ENCODE results near the gene GPS2.
A peak's percentile ranks its signal among the peaks of the same experiment; 100 is the strongest.

Gene GPS2

GRCh38 chr17:7314719-7315569, at the start of gene GPS2:
TSS of gene GPS2 (minus strand) at chr17:7315360. CDS start at chr17:7315052, 308 bp downstream.
- peaks cover 52 to 66% of the 10 kb centered on the region in 2 donors for H3K36me3 ChIP-seq (ENCODE audit: control insufficient read depth in 1 of 2, insufficient read depth in 2 of 2, low read length in 2 of 2)
- H3K9ac ChIP-seq (ENCODE audit: low read depth in 1 of 2, low read length in 2 of 2), result peak within 1 kb of the TSS; percentile 87 to 90
- H3K27me3 ChIP-seq (ENCODE audit: control insufficient read depth in 1 of 2, insufficient read depth in 2 of 2, low read length in 2 of 2), result no peaks in the 10 kb centered on the region

GRCh38 chr17:7363311-7363710, 48.2 kb upstream of the GPS2 start:
- H3K27me3 ChIP-seq (ENCODE audit: control insufficient read depth in 1 of 2, insufficient read depth in 2 of 2, low read length in 2 of 2), result no peaks in the 10 kb centered on the region
- no peak overlapping the region for H3K27ac ChIP-seq (ENCODE audit: low read depth, low read length)
- H3K9me3 ChIP-seq (ENCODE audit: control insufficient read depth in 1 of 2, low read length in 2 of 2), result no peaks in the 10 kb centered on the region
- H3K4me3 ChIP-seq (ENCODE audit: low read depth in 1 of 2, low read length in 2 of 2), result no peak overlapping the region
- H3K36me3 ChIP-seq (ENCODE audit: control insufficient read depth in 1 of 2, insufficient read depth in 2 of 2, low read length in 2 of 2), result no peaks in the 10 kb centered on the region
- H3K4me1 ChIP-seq (ENCODE audit: control insufficient read depth in 1 of 2, insufficient read depth in 2 of 2, low read length in 2 of 2), result no peaks in the 10 kb centered on the region
- H3K9ac ChIP-seq (ENCODE audit: low read depth in 1 of 2, low read length in 2 of 2), result no peak overlapping the region

More at GRCh38 chr17:7314719-7315569, at the start of gene GPS2:
- H3K27ac ChIP-seq (ENCODE audit: low read depth, low read length), result peak within 1 kb of the TSS; percentile 84
- H3K9me3 ChIP-seq (ENCODE audit: control insufficient read depth in 1 of 2, low read length in 2 of 2), result no peaks in the 10 kb centered on the region
- H3K4me1 ChIP-seq (ENCODE audit: control insufficient read depth in 1 of 2, insufficient read depth in 2 of 2, low read length in 2 of 2), result peaks cover 29 to 35% of the 10 kb centered on the region in 2 donors
- peak within 1 kb of the TSS; percentile 89 to 92 for H3K4me3 ChIP-seq (ENCODE audit: low read depth in 1 of 2, low read length in 2 of 2)

- Histone ChIP-seq H3K27me3 (ENCODE audit: control insufficient read depth in 1 of 2, insufficient read depth in 2 of 2, low read length in 2 of 2) (no peaks in the 10 kb centered on the region), H3K4me1 (ENCODE audit: control insufficient read depth in 1 of 2, insufficient read depth in 2 of 2, low read length in 2 of 2) (no peaks in the 10 kb centered on the region), H3K4me3 (ENCODE audit: low read depth in 1 of 2, low read length in 2 of 2) (no peak overlapping the region), H3K9ac (ENCODE audit: low read depth in 1 of 2, low read length in 2 of 2) (no peak overlapping the region), H3K27ac (ENCODE audit: low read depth, low read length) (no peak overlapping the region), H3K36me3 (ENCODE audit: control insufficient read depth in 1 of 2, insufficient read depth in 2 of 2, low read length in 2 of 2) (no peaks in the 10 kb centered on the region), H3K9me3 (ENCODE audit: control insufficient read depth in 1 of 2, low read length in 2 of 2) (no peaks in the 10 kb centered on the region)
Measured at GRCh38 chr17:7361906-7362305, 46.7 kb upstream of the GPS2 start.

GRCh38 chr17:7357381-7357780, 42.2 kb upstream of the GPS2 start:
- Histone ChIP-seq H3K4me1 (ENCODE audit: control insufficient read depth in 1 of 2, insufficient read depth in 2 of 2, low read length in 2 of 2) (peaks cover 10 to 18% of the 10 kb centered on the region in 2 donors), H3K9ac (ENCODE audit: low read depth in 1 of 2, low read length in 2 of 2) (no peak overlapping the region), H3K27me3 (ENCODE audit: control insufficient read depth in 1 of 2, insufficient read depth in 2 of 2, low read length in 2 of 2) (no peaks in the 10 kb centered on the region), H3K9me3 (ENCODE audit: control insufficient read depth in 1 of 2, low read length in 2 of 2) (no peaks in the 10 kb centered on the region), H3K4me3 (ENCODE audit: low read depth in 1 of 2, low read length in 2 of 2) (no peak overlapping the region), H3K27ac (ENCODE audit: low read depth, low read length) (no peak overlapping the region), H3K36me3 (ENCODE audit: control insufficient read depth in 1 of 2, insufficient read depth in 2 of 2, low read length in 2 of 2) (no peaks in the 10 kb centered on the region)

- H3K36me3 ChIP-seq (ENCODE audit: control insufficient read depth in 1 of 2, insufficient read depth in 2 of 2, low read length in 2 of 2), result no peaks in the 10 kb centered on the region
- no peaks in the 10 kb centered on the region for H3K27me3 ChIP-seq (ENCODE audit: control insufficient read depth in 1 of 2, insufficient read depth in 2 of 2, low read length in 2 of 2)
- no peak overlapping the region for H3K27ac ChIP-seq (ENCODE audit: low read depth, low read length)
- no peaks in the 10 kb centered on the region for H3K9me3 ChIP-seq (ENCODE audit: control insufficient read depth in 1 of 2, low read length in 2 of 2)
- no peak overlapping the region for H3K4me3 ChIP-seq (ENCODE audit: low read depth in 1 of 2, low read length in 2 of 2)
- H3K9ac ChIP-seq (ENCODE audit: low read depth in 1 of 2, low read length in 2 of 2), result no peak overlapping the region
- peaks cover 11 to 21% of the 10 kb centered on the region in 2 donors for H3K4me1 ChIP-seq (ENCODE audit: control insufficient read depth in 1 of 2, insufficient read depth in 2 of 2, low read length in 2 of 2)
Measured at GRCh38 chr17:7356756-7357155, 41.6 kb upstream of the GPS2 start.

- Histone ChIP-seq H3K27ac (ENCODE audit: low read depth, low read length) (no peak overlapping the region), H3K4me3 (ENCODE audit: low read depth in 1 of 2, low read length in 2 of 2) (no peak overlapping the region), H3K9me3 (ENCODE audit: control insufficient read depth in 1 of 2, low read length in 2 of 2) (no peaks in the 10 kb centered on the region), H3K9ac (ENCODE audit: low read depth in 1 of 2, low read length in 2 of 2) (no peak overlapping the region), H3K4me1 (ENCODE audit: control insufficient read depth in 1 of 2, insufficient read depth in 2 of 2, low read length in 2 of 2) (peaks cover 11 to 22% of the 10 kb centered on the region in 2 donors), H3K36me3 (ENCODE audit: control insufficient read depth in 1 of 2, insufficient read depth in 2 of 2, low read length in 2 of 2) (no peaks in the 10 kb centered on the region), H3K27me3 (ENCODE audit: control insufficient read depth in 1 of 2, insufficient read depth in 2 of 2, low read length in 2 of 2) (no peaks in the 10 kb centered on the region)
Measured at GRCh38 chr17:7356072-7356549, 41.0 kb upstream of the GPS2 start.

GRCh38 chr17:7355573-7355972, 40.4 kb upstream of the GPS2 start:
- Histone ChIP-seq H3K27ac (ENCODE audit: low read depth, low read length) (no peak overlapping the region), H3K36me3 (ENCODE audit: control insufficient read depth in 1 of 2, insufficient read depth in 2 of 2, low read length in 2 of 2) (no peaks in the 10 kb centered on the region), H3K4me1 (ENCODE audit: control insufficient read depth in 1 of 2, insufficient read depth in 2 of 2, low read length in 2 of 2) (peaks cover 11 to 28% of the 10 kb centered on the region in 2 donors), H3K9ac (ENCODE audit: low read depth in 1 of 2, low read length in 2 of 2) (no peak overlapping the region), H3K27me3 (ENCODE audit: control insufficient read depth in 1 of 2, insufficient read depth in 2 of 2, low read length in 2 of 2) (no peaks in the 10 kb centered on the region), H3K4me3 (ENCODE audit: low read depth in 1 of 2, low read length in 2 of 2) (no peak overlapping the region), H3K9me3 (ENCODE audit: control insufficient read depth in 1 of 2, low read length in 2 of 2) (no peaks in the 10 kb centered on the region)

- H3K4me1 ChIP-seq (ENCODE audit: control insufficient read depth in 1 of 2, insufficient read depth in 2 of 2, low read length in 2 of 2), result peaks cover 11 to 32% of the 10 kb centered on the region in 2 donors
- H3K9ac ChIP-seq (ENCODE audit: low read depth in 1 of 2, low read length in 2 of 2), result no peak within 1 kb of the TSS
- no peak within 1 kb of the TSS for H3K27ac ChIP-seq (ENCODE audit: low read depth, low read length)
Measured at GRCh38 chr17:7355053-7355452, 39.9 kb upstream of the GPS2 start, which contains the start of gene TMEM95. TSS of gene TMEM95 (plus strand) at chr17:7355156. CDS start at chr17:7355205, 49 bp downstream.

GRCh38 chr17:7354262-7354843, 39.2 kb upstream of the GPS2 start:
- Histone ChIP-seq H3K4me1 (ENCODE audit: control insufficient read depth in 1 of 2, insufficient read depth in 2 of 2, low read length in 2 of 2) (peaks cover 11 to 38% of the 10 kb centered on the region in 2 donors), H3K36me3 (ENCODE audit: control insufficient read depth in 1 of 2, insufficient read depth in 2 of 2, low read length in 2 of 2) (no peaks in the 10 kb centered on the region), H3K27ac (ENCODE audit: low read depth, low read length) (no peak overlapping the region), H3K9ac (ENCODE audit: low read depth in 1 of 2, low read length in 2 of 2) (no peak overlapping the region), H3K27me3 (ENCODE audit: control insufficient read depth in 1 of 2, insufficient read depth in 2 of 2, low read length in 2 of 2) (peaks cover 0 to 4% of the 10 kb centered on the region in 2 donors), H3K4me3 (ENCODE audit: low read depth in 1 of 2, low read length in 2 of 2) (no peak overlapping the region), H3K9me3 (ENCODE audit: control insufficient read depth in 1 of 2, low read length in 2 of 2) (no peaks in the 10 kb centered on the region)

More at GRCh38 chr17:7355053-7355452, 39.9 kb upstream of the GPS2 start, which contains the start of gene TMEM95:
- Histone ChIP-seq H3K4me3 (ENCODE audit: low read depth in 1 of 2, low read length in 2 of 2) (no peak within 1 kb of the TSS), H3K9me3 (ENCODE audit: control insufficient read depth in 1 of 2, low read length in 2 of 2) (no peaks in the 10 kb centered on the region), H3K36me3 (ENCODE audit: control insufficient read depth in 1 of 2, insufficient read depth in 2 of 2, low read length in 2 of 2) (no peaks in the 10 kb centered on the region), H3K27me3 (ENCODE audit: control insufficient read depth in 1 of 2, insufficient read depth in 2 of 2, low read length in 2 of 2) (no peaks in the 10 kb centered on the region)

Measured in duodenal mucosa (tissue), 2 donors.